ENCODE measurements around the gene C10orf71. TPM values are rescaled to one million over a fixed set of nuclear protein-coding genes. Genes with fewer than 3 reads are reported as not detected.

The C10orf71 gene
- polyA plus RNA-seq, 1 of the 3 experiments (the other 2 are of a cell fraction): not detected

DNA sequence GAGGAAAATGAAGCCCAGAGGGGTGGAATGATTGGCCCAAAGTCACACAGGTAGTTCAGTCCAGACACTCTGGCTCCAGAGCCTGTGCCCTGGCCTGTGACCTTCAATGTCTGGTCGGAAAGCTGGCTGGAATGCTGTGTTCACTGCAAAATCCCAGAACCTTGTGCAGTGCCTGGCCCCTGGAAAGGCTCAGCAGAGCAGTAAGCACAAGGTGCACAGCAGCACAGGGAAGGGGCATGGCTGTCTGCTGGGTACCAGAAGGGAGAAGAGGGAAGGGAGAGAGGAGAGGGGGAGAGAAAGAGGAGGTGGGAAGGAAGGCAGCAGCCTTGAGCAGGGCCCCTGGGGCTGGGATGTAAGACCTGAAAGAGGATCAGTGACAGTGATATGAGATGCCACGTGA is 28.4 kb upstream of the C10orf71 start (continued):
- TF ChIP-seq, protein P1, sequence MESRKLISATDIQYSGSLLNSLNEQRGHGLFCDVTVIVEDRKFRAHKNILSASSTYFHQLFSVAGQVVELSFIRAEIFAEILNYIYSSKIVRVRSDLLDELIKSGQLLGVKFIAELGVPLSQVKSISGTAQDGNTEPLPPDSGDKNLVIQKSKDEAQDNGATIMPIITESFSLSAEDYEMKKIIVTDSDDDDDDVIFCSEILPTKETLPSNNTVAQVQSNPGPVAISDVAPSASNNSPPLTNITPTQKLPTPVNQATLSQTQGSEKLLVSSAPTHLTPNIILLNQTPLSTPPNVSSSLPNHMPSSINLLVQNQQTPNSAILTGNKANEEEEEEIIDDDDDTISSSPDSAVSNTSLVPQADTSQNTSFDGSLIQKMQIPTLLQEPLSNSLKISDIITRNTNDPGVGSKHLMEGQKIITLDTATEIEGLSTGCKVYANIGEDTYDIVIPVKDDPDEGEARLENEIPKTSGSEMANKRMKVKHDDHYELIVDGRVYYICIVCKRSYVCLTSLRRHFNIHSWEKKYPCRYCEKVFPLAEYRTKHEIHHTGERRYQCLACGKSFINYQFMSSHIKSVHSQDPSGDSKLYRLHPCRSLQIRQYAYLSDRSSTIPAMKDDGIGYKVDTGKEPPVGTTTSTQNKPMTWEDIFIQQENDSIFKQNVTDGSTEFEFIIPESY (IDR thresholded peaks at IDR 0.05; ENCODE audit: borderline replicate concordance, low read depth): no peak
- TF ChIP-seq JUND (IDR thresholded peaks at IDR 0.05) (no peak), EP300 (IDR thresholded peaks at IDR 0.05; ENCODE audit: borderline replicate concordance in 1 of 2, low read depth in 1 of 2, low read length in 1 of 2) (no peak), TEAD4 (IDR thresholded peaks at IDR 0.05; ENCODE audit: borderline replicate concordance, insufficient read depth) (no peak), ELF1 (IDR thresholded peaks at IDR 0.05) (no peak)
- TF ChIP-seq, protein P2, sequence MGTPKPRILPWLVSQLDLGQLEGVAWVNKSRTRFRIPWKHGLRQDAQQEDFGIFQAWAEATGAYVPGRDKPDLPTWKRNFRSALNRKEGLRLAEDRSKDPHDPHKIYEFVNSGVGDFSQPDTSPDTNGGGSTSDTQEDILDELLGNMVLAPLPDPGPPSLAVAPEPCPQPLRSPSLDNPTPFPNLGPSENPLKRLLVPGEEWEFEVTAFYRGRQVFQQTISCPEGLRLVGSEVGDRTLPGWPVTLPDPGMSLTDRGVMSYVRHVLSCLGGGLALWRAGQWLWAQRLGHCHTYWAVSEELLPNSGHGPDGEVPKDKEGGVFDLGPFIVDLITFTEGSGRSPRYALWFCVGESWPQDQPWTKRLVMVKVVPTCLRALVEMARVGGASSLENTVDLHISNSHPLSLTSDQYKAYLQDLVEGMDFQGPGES (IDR thresholded peaks at IDR 0.05; ENCODE audit: low read depth, low read length): no peak
- TF ChIP-seq, protein P3, sequence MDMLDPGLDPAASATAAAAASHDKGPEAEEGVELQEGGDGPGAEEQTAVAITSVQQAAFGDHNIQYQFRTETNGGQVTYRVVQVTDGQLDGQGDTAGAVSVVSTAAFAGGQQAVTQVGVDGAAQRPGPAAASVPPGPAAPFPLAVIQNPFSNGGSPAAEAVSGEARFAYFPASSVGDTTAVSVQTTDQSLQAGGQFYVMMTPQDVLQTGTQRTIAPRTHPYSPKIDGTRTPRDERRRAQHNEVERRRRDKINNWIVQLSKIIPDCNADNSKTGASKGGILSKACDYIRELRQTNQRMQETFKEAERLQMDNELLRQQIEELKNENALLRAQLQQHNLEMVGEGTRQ (IDR thresholded peaks at IDR 0.05; ENCODE audit: borderline replicate concordance, low read depth, low read length): no peak

DNA sequence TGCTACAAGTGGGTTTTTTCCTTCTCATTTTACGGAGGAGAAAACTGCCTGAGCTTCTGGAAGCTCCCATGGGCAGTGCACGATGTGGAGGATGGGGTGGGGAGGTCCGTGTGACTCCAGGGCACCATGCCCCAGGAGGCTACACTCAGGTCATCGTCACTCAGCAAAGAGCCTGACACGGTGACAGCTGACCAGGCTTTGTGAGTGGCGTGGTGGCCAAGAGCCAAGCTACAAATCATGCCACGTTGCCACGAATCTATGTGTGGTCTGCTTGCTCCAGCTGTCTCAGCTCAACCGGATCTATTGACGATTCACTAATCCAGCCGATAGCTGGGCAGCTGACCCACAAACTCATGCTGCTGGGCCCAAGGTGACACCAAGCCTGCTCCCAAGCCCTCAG is 27.6 kb upstream of the C10orf71 start:
- 31% methylated on average over 4 of the region's 11 CpGs for WGBS (ENCODE audit: low lambda C conversion rate)
- no peak for TF ChIP-seq NRF1 (IDR thresholded peaks at IDR 0.05; ENCODE audit: low read depth, low read length)
- no peak for TF ChIP-seq YY1 (IDR thresholded peaks at IDR 0.05; ENCODE audit: low read depth)
- TF ChIP-seq, protein P4, sequence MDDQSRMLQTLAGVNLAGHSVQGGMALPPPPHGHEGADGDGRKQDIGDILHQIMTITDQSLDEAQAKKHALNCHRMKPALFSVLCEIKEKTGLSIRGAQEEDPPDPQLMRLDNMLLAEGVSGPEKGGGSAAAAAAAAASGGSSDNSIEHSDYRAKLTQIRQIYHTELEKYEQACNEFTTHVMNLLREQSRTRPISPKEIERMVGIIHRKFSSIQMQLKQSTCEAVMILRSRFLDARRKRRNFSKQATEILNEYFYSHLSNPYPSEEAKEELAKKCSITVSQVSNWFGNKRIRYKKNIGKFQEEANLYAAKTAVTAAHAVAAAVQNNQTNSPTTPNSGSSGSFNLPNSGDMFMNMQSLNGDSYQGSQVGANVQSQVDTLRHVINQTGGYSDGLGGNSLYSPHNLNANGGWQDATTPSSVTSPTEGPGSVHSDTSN (IDR thresholded peaks at IDR 0.05): no peak
- TF ChIP-seq, protein P5, sequence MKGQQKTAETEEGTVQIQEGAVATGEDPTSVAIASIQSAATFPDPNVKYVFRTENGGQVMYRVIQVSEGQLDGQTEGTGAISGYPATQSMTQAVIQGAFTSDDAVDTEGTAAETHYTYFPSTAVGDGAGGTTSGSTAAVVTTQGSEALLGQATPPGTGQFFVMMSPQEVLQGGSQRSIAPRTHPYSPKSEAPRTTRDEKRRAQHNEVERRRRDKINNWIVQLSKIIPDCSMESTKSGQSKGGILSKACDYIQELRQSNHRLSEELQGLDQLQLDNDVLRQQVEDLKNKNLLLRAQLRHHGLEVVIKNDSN (IDR thresholded peaks at IDR 0.05; ENCODE audit: borderline replicate concordance, low read depth): no peak
- TF ChIP-seq, protein P6, sequence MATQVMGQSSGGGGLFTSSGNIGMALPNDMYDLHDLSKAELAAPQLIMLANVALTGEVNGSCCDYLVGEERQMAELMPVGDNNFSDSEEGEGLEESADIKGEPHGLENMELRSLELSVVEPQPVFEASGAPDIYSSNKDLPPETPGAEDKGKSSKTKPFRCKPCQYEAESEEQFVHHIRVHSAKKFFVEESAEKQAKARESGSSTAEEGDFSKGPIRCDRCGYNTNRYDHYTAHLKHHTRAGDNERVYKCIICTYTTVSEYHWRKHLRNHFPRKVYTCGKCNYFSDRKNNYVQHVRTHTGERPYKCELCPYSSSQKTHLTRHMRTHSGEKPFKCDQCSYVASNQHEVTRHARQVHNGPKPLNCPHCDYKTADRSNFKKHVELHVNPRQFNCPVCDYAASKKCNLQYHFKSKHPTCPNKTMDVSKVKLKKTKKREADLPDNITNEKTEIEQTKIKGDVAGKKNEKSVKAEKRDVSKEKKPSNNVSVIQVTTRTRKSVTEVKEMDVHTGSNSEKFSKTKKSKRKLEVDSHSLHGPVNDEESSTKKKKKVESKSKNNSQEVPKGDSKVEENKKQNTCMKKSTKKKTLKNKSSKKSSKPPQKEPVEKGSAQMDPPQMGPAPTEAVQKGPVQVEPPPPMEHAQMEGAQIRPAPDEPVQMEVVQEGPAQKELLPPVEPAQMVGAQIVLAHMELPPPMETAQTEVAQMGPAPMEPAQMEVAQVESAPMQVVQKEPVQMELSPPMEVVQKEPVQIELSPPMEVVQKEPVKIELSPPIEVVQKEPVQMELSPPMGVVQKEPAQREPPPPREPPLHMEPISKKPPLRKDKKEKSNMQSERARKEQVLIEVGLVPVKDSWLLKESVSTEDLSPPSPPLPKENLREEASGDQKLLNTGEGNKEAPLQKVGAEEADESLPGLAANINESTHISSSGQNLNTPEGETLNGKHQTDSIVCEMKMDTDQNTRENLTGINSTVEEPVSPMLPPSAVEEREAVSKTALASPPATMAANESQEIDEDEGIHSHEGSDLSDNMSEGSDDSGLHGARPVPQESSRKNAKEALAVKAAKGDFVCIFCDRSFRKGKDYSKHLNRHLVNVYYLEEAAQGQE (IDR thresholded peaks at IDR 0.05; ENCODE audit: low read depth, low read length): no peak
- TF ChIP-seq, protein P2 (IDR thresholded peaks at IDR 0.05; ENCODE audit: low read depth, low read length): no peak
- no peak for TF ChIP-seq FOXJ3 (CRISPR knock-in tag; IDR thresholded peaks at IDR 0.05)
- no peak for TF ChIP-seq FOSL2 (IDR thresholded peaks at IDR 0.05; ENCODE audit: borderline replicate concordance, low read depth)
- TF ChIP-seq SMC3 (IDR thresholded peaks at IDR 0.05; ENCODE audit: low read depth, low read length): no peak
- TF ChIP-seq MXI1 (IDR thresholded peaks at IDR 0.05; ENCODE audit: low read depth, low read length): no peak
- no peak for TF ChIP-seq EP300 (IDR thresholded peaks at IDR 0.05; ENCODE audit: borderline replicate concordance in 1 of 2, low read depth in 1 of 2, low read length in 1 of 2)
- TF ChIP-seq TEAD4 (IDR thresholded peaks at IDR 0.05; ENCODE audit: borderline replicate concordance, insufficient read depth): no peak
- Histone ChIP-seq H3K27me3 (ENCODE audit: insufficient read depth) (no peaks in the 10 kb centered on the region), H3K27ac (ENCODE audit: low read depth in 2 of 2, low read length in 1 of 2) (no peak overlapping the region), H3K4me2 (no peak overlapping the region), H3K9me2 (no peaks in the 10 kb centered on the region), H3K9ac (no peak overlapping the region), H3K4me3 (ENCODE audit: low read depth in 2 of 2, low read length in 1 of 2) (no peak overlapping the region), H3F3A (replicated peaks; ENCODE audit: insufficient read depth) (no peaks in the 10 kb centered on the region), H2AFZ (ENCODE audit: low read depth) (no peak overlapping the region), H3K9me3 (no peaks in the 10 kb centered on the region), H4K20me1 (ENCODE audit: insufficient read depth) (no peaks in the 10 kb centered on the region), H3K79me2 (ENCODE audit: insufficient read depth) (no peaks in the 10 kb centered on the region), H3K4me1 (ENCODE audit: control insufficient read depth in 1 of 2, insufficient read depth in 2 of 2, low read depth in 1 of 2, low read length in 1 of 2) (peaks cover 0 to 8% of the 10 kb centered on the region in 2 experiments; a peak in 1 of 4 replicates), H3K36me3 (replicated peaks in 1 of 2; ENCODE audit: control insufficient read depth in 1 of 2, insufficient read depth in 2 of 2, low read length in 1 of 2) (no peaks in the 10 kb centered on the region)
- ChIA-PET CTCF (interaction anchor here (1.1 to 1.6 kb wide), 2 partner anchors 110 to 613 kb away, joined by 3 read pairs; no protein-coding TSS in a partner anchor), POLR2A (no interaction called here)
- no peak for DNase-seq

Measured in SK-N-SH (cell line).